Kidney (tissue), 14 donors: ENCODE results near the gene CAMK1D. TPM values are rescaled to one million over a fixed set of nuclear protein-coding genes. Genes with fewer than 3 reads are reported as not detected.

Experiments
- DNase-seq, 5 donors: peaks; one replicate each; pipeline ENCODE4 v3.0.0-alpha.2; 2013 to 2020
- FAIRE-seq: peaks from 2 replicates; lab custom pipeline; 2012; peaks lifted over from hg19 to GRCh38; lab: Jason Lieb, UNC
- H3K27ac ChIP-seq, 2 donors: one replicate each; pipeline ENCODE4 v1.7.0; 2013; ENCODE audit warnings: low read depth in 2 of 2, low read length in 2 of 2, inconsistent platforms in 1 of 2
- H3K27me3 ChIP-seq: one replicate; pipeline ENCODE4 v1.7.1; 2013; ENCODE audit warnings: low read length, inconsistent platforms; ENCODE audit not compliant: control insufficient read depth, insufficient read depth
- H3K36me3 ChIP-seq, 3 donors: one replicate each; pipeline versions ENCODE4 v1.7.0 to v1.7.1; 2013; ENCODE audit warnings: low read length in 3 of 3, control low read depth in 1 of 3, inconsistent platforms in 1 of 3; ENCODE audit not compliant: insufficient read depth in 3 of 3, control insufficient read depth in 2 of 3
- H3K4me1 ChIP-seq, 3 donors: one replicate each; pipeline versions ENCODE4 v1.7.0 to v1.7.1; 2013; ENCODE audit warnings: low read length in 3 of 3, inconsistent platforms in 1 of 3, low read depth in 1 of 3; ENCODE audit not compliant: control insufficient read depth in 2 of 3, insufficient read depth in 2 of 3
- H3K4me3 ChIP-seq, 3 donors: one replicate each; pipeline versions ENCODE4 v1.7.0 to v1.8.1; 2013; ENCODE audit warnings: low read length in 3 of 3, control low read depth in 1 of 3, inconsistent platforms in 1 of 3
- H3K9ac ChIP-seq, 3 donors: one replicate each; pipeline versions ENCODE4 v1.7.0 to v1.7.1; 2013; ENCODE audit warnings: low read length in 3 of 3, control low read depth in 1 of 3, inconsistent platforms in 1 of 3
- H3K9me3 ChIP-seq, 3 donors: one replicate each; pipeline versions ENCODE4 v1.7.0 to v1.7.1; 2013; ENCODE audit warnings: low read length in 3 of 3, control low read depth in 1 of 3, inconsistent platforms in 1 of 3; ENCODE audit not compliant: control insufficient read depth in 2 of 3, insufficient read depth in 1 of 3
- CTCF ChIP-seq: IDR thresholded peaks from 3 replicates; pipeline ENCODE4 v1.5.1; 2012; ENCODE audit warnings: mild to moderate bottlenecking, moderate library complexity, borderline replicate concordance; ENCODE audit not compliant: insufficient read depth; ENCODE audit errors: extremely low read depth
- intact Hi-C: fragments of 100-400 bp; cut with DNase I; formaldehyde crosslinking; loops from one replicate; pipeline ENCODE4 v1.11.1; 2022
- polyA plus RNA-seq: library from polyadenylated mRNA; stranded (reverse); fragments of 350-450 nt; fragmentation: Illumina TruSeq; extraction: RNeasy Lipid Tissue Mini Kit (QIAGEN cat#74804); gene quantifications from one replicate; pipeline ENCODE4 v1.2.3, GENCODE V29; 2014; ENCODE audit warnings: low read depth, low replicate concordance; ENCODE audit not compliant: insufficient read depth
- total RNA-seq: library from RNA; stranded (reverse); fragmentation: NEBNext Ultra II Directional; extraction: Animal tissue kit (Norgen Biotek cat#: 25700); gene quantifications from one replicate; pipeline ENCODE4 v1.2.1, GENCODE V29; 2021
- donor health status: control.
- donor health status: control.
- donor health status: control.
- donor health status: control.
- donor health status: control.
- donor health status: DM: yes; HTN: yes; CAD: no.
- donor health status: Normal renal cell carcinoma (clear cell type).

CAMK1D gene
- total and polyA plus RNA-seq, 2 donors from 2014 or later: 1.1 to 13.7 TPM

DNA sequence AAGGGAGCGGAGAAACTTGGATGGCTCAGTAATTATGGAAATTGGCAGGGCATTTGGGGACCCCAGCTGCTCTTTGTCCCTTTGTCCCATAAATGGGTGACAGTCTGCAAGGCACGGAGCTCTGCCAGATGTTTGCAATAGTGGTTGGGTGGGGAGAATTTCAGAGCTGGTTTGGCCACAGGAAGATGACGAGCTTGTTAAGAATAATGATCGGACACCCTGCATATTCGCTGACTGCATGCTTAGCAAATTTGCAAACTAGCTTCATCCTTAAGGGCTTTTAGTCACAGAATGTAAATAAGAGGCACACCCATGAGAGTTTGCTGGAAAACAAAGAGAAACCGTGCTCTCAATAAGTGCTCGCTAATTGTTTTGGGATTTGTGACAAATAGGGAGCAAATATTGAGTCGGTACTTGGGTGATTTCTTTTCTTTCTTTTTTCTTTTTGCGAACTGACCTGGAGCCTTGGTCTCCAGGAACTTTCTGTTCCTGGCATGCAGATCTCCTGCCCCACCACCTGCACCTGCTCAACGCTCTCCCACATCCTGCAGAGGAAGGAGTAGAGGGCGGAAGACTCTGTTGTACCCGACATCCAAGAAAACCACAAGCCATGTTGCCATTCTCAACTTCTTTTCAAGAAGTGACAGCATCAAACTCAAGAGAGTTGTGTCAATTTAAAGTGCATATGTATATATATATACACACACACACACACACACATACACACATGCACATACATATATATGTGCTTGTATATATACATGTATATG, 238.9 kb downstream of the CAMK1D start:
- no peaks in the 10 kb centered on the region for H3K27me3 ChIP-seq
- no peak overlapping the region for H3K27ac ChIP-seq
- peaks cover 0 to 3% (median 0%) of the 10 kb centered on the region in 3 donors for H3K4me1 ChIP-seq
- FAIRE-seq: no peak
- H3K36me3 ChIP-seq: no peaks in the 10 kb centered on the region
- TF ChIP-seq CTCF: no peak
- H3K9ac ChIP-seq: no peak overlapping the region
- no peak overlapping the region for H3K4me3 ChIP-seq
- H3K9me3 ChIP-seq: no peaks in the 10 kb centered on the region
- intact Hi-C loops: no loop called here
- DNase-seq: peak in 2 of 5 donors; percentile 16 to 41

GRCh38 chr10:12589291-12589690, 239.9 kb downstream of the CAMK1D start:
- no peak for TF ChIP-seq CTCF
- Histone ChIP-seq H3K9me3 (no peaks in the 10 kb centered on the region), H3K4me1 (peaks cover 0 to 3% (median 0%) of the 10 kb centered on the region in 3 donors), H3K4me3 (no peak overlapping the region), H3K27me3 (no peaks in the 10 kb centered on the region), H3K36me3 (no peaks in the 10 kb centered on the region), H3K27ac (no peak overlapping the region), H3K9ac (no peak overlapping the region)
- DNase-seq: no peak
- intact Hi-C loops: no loop called here
- no peak for FAIRE-seq

DNA sequence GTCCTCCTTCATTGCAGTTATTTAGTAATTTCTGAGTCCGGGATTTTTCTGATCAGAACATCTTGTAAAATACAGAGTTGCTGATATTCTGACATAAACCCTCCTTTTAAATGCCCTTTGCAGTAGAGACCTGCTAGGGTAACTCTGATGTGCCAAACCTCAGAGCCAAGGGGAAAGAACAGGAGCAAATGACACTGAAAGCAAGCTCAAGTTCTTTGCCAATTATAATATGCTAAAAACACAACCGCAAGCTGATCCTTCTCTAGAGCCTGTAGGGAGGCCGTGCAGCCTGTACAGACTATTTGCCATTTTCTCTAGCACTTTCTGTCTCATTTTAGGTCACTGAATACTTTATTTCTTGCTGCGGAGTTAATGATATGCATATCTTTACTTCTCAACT, 240.4 kb downstream of the CAMK1D start:
- intact Hi-C loops: no loop called here
- FAIRE-seq: no peak

More for the DNA sequence above, 240.4 kb downstream of the CAMK1D start:
- Histone ChIP-seq H3K4me1 (peaks cover 0 to 3% (median 2%) of the 10 kb centered on the region in 3 donors), H3K27ac (no peak overlapping the region), H3K36me3 (no peaks in the 10 kb centered on the region), H3K4me3 (no peak overlapping the region), H3K9ac (no peak overlapping the region), H3K9me3 (no peaks in the 10 kb centered on the region), H3K27me3 (no peaks in the 10 kb centered on the region)
- DNase-seq: no peak
- no peak for TF ChIP-seq CTCF
